Hematopoietic multipotent progenitor cell treated with erythropoietin and hydrocortisone succinate and interleukin-3 and kit ligand, for 15 days (in vitro differentiated cells): ENCODE measurements around the gene TMEM63C.
A peak's percentile ranks its signal among the peaks of the same experiment; 100 is the strongest.

ENCODE experiments used
- DNase-seq: peaks from one replicate; pipeline ENCODE4 v3.0.0-alpha.2; 2015; ENCODE audit warnings: low spot score

The TMEM63C gene

DNA sequence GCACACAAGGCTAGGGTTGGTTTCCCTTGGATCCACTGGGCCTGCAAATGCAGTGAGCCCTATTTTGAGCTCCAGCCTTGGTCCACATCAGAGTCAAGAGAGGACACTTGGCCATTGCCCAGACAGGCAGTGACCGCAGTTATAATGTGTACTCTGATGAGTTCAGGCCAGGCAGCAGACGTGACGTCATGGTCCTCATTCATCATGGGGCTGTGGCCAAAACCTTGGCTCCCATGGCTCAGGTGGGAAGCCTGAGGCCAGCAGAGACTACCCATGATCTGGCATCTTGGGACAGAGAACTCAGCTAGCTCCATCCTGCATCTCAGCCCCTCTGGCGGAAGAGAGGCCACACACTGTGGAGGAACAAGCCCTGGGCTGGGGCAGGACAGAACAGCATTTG lies 16.4 kb downstream of the TMEM63C start:
- DNase-seq, result no peak

DNA sequence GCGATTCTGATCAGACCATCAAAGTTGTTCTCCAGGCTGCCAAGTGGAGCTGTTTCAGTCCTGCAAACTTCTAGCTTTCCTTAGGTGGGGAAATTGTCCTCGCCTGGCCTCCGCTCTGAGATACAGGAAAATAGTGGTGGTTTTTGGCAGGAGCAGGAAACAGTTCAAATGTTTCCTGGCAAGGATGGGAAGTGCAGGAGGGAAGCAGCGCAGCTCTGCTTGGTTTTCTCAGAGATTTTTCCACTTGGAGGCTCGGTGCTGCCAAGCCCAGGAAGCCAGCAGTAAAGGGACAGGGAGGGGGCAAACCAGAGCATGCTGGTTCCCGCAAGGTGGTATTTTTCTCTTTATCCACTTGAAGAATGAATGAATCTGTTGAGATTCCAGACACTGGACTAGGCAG lies 17.0 kb downstream of the TMEM63C start:
- DNase-seq, result no peak

DNA sequence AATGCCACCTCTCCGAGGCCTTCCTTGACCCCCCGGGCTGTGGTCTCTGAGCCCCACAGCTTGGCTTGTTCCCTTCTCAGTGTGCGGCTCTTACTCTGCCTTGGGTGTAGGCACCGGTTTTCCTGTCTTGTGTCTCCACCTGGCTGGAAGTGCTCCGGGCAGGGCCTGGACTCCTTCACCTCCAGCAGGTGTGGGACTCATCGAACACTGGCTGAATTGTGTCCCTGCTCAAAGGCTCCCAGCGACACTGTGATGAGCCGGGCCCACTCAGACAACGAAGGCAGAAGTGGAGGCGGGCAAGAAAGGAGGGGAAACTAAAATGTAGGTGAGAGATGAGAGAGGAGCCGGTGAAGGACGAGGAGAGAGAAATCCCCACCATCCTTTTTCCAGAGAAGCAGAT lies 18.0 kb downstream of the TMEM63C start:
- DNase-seq, result no peak

DNA sequence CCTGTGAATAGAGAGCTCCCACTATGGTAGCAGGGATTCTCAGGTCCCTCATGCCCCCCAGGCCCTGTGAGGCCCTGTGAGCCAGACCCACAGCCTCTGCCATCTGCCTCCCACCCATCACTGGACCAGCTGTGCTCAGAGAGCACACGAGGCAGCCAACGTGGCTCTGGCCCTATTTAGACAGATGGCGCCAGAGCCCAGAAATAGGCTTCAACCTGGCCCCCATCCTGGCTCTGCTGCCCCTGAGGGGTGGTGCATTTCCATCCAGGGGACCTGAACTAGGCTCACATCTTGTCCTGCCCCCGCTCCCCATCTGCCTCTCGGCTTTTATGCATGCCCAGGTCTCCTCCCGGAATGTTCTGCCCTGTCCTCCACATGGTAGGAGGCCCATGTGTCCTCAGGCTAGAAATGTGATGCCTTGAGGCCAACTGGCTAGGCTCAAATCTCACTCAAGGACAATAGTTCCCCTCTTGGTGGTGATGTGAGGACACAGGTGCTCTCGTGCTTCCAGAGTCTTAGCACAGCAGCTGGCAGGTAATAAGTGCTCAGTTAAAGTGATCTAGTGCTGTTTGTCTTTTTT lies 18.9 kb downstream of the TMEM63C start:
- DNase-seq, result no peak

DNA sequence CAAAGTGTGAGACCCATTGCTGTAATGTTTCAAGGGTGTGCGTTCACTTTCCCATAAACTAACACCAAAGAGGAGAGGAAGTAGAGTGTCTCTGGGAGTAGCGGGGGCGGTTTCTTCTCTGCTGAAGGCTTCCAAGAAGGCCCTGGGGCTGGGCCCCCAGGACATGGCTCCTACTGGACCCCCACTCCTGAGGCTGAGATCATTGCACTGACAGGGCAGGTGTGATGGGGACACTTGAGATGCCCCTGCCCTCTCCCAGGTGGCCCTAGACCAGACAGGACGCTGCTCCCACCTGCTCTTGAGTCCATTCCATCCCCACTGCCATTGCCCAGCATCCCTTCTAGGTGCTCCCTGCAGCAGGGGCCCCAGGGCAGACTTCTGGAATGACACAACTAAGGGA lies 20.1 kb downstream of the TMEM63C start:
- no peak for DNase-seq

DNA sequence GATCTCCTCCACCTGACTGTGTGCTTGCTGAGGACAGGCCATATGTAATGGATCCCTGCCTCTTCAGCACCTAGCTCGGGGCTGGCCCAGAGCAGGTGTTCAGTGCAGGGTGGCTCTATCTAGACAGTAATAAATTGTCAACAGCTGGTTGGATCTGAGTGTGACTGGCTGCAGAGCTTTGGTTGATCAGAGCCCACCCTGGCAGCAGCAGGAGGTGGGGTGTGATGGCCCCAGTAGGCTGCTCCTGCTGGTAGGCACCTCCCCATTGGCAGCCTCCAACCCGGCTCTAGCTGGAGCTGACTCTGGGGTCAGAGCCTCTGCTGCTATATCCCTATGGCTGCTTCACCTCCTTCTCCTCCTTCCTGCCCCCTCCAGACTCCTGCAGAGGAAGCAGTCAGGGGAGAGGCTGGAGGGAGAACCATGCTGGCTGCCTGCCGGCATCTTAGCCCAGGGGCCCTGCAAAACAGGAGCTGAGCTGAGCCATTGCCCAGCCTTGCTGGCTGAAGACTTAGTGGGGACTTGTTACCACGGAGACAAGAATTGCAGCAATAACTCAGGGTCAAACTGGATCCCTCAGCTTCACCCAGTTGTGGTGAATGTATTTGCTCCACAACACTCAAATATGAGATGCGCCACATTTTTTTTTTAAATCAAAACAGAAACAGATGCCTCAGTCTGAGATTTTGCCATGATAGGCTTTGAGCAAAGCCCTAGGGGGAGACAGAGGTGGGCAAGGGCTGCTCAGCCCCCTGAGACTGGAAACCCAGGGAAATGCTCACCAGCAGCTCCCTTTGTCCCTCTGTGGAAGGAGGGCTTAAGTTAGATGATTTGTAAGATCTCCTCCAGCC lies 22.2 kb downstream of the TMEM63C start:
- DNase-seq, result no peak

DNA sequence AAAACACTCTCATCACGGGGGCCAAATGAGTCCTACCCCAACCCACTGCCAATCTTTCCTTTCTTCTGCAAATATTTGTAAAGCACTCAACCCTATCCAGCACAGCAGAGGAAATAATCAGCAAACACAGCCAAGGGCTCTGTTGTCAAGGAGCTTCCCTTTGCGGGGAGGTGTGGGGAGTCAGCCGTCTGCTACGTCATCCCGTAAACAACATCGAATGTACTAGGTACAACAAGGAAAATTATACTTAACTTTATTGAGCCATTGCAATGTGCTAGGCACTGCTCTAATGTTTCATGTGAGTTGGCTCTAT lies 22.8 kb downstream of the TMEM63C start:
- no peak for DNase-seq

DNA sequence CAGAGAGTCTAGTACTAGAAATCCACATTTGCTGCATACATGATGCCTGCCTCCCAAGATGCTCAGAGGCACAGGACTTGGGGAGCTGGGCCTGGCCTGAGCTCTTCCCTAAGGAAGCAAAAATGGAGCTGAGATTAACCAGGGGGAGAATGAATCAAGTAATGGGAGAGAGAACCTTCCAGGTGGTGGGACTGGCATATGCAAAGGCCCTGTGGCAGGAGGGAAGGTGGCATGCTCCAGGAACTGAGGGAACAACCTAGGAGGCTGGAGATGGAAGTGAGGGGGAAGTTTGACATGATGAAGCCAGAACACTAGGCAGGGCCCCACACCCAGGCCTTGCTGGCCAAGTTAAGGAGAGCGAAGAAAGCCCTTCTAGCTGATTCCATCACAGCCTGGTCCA lies 23.3 kb downstream of the TMEM63C start:
- no peak for DNase-seq

DNA sequence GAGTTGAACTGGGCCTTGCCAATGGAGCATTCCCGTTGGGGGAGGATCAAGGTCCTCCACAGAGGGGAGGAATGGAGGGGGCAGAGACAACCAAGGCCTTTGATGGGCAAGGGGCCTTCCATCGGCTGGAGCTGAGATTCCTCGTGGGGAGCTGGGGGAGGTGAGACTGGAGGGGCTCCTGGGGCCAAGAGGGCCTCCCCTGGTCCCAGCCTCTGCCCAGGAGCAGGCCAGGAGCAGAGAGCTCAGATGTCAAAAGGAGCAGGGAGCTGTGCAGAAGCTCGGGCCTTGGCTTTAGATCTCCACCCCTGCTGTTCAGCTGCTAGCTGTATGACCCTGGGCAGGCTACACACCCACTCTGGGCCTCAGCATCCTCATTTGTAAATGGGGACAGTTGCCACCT lies 24.0 kb downstream of the TMEM63C start:
- DNase-seq, result no peak

DNA sequence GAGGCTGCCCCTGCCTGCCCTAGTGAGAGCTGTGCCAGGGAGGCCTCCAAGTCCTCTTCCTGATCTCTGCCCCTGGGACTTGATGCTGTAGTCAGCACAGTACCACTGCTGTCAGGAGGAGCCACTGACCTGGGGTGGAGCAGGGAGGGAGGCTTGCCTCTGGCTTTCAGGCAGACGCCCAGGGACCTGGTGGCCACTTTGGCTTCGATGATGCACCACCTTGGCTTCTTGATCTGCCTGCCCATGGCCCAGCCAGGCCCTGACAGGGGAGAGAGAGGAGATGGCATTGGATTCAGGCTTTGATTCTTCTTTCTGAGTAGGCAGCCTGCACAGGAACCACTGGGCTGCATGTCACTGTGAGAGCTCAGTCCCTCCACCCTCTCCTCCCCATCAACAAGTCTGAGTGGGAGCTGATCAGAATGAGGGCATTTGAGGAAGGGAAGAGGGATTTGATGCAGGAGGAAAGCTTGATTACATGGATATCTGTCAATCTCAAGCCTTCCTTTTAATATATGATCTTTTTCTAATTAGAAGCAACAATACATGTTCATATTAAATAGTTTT lies 24.7 kb downstream of the TMEM63C start:
- DNase-seq, result no peak

DNA sequence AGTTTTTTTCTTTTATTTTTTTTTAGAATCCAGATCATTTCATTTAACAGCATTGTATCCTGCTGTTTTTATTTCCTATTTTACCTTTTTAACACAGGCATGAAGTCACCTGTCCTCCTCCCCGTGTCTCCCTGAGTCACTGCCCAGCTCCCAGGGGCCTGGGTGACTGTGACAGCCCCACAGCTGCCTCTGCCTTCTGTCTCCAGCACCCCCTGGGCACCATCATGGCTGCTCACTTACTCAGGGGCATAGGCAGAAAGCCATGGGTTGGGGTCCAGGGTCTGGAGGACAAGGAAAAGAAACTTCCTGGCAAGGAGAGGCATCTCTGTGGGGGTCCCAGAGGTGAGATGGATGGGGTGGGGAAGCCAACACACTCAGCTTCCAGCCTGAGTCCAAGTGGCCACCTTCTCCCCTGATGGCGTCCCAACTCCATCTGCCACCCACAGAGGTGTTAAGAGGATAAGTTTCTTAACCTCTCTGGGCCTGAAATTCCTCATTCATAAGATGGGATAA lies 25.3 kb downstream of the TMEM63C start:
- DNase-seq, result no peak

DNA sequence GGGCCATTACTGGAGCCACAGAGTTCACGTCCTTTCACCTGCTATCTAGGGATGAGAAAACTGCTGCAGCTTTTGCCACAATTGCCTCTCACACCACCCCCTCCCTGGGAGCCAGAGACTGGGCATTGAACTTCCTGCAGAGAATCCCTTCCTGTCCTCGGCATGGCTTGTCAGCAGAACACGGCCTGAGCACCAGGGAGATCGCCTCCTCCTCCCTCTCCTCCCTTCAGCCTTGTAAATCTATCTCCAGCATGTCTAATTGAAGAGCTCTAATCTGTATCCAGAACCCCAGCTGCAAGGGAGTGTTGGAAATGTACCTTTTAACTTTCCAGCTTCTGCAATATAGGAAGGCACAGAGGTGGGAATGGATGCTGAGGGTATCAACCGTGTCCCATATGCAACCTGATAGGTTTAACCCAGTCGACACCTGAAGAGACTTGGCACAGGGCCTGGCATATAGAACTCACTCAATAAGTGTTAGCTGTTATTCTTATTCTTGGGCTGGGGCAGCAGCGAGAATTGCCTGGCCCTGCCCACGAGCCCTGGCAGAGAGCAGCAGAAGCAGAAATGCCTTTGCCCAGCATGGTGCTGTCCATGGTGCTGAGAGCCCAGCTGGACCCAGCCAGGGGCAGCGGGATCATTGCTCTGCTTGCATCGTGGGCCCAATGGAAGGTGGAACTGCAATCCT lies 26.8 kb downstream of the TMEM63C start:
- DNase-seq, result peak; percentile 30

DNA sequence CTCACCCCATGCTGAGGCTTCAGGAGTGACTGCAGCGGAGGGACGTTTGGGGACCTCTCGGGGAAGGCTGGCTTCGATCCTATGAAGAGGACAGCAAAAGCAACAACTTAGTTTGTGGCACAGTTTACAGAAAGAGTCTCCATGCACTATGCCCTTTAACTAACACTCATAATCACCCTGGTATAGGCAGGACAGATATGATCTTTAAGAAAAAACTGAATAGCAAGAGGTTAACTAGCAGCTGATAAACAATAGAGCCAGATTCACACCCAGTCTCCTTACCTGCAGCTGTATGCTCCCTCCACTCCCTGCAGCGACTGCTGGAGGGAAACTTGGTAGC lies 27.4 kb downstream of the TMEM63C start:
- DNase-seq, result no peak

DNA sequence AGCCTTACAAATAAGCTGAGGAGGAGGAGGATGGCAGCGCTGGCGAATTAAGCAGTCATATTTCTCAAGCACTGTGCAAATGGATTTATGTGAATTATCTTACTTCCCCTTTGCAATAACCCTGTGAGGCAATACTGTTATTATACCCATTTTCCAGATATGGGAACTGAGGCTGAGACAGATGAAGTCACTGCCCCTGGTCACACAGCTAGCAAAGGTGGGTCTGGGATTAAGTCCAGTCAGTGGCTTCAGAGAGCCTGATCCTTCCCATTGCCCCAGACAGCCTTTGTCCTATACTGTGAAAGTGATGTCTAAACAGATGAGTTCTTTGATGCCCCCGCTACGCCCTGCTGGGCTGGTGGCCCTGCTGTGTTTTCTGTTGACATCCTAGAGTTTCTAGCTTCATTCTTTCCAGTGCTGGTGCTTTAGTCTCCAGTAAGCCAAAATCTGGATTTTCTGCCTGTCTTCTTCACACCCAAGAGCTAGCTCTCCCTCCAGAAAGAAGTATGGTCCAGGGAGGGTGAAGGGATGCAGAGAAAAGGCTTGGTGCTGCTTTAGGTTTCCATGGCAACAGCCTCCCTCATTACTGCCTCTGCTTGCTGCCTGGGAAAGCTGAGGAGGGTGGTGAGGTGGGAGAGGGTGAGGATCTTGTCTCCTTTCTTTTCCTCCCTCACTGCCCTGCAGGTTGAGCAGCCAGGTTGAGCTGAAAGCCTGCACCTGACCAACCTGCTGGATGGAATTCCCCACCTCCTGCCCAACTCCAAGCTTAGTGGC lies 30.7 kb downstream of the TMEM63C start:
- DNase-seq, result no peak

DNA sequence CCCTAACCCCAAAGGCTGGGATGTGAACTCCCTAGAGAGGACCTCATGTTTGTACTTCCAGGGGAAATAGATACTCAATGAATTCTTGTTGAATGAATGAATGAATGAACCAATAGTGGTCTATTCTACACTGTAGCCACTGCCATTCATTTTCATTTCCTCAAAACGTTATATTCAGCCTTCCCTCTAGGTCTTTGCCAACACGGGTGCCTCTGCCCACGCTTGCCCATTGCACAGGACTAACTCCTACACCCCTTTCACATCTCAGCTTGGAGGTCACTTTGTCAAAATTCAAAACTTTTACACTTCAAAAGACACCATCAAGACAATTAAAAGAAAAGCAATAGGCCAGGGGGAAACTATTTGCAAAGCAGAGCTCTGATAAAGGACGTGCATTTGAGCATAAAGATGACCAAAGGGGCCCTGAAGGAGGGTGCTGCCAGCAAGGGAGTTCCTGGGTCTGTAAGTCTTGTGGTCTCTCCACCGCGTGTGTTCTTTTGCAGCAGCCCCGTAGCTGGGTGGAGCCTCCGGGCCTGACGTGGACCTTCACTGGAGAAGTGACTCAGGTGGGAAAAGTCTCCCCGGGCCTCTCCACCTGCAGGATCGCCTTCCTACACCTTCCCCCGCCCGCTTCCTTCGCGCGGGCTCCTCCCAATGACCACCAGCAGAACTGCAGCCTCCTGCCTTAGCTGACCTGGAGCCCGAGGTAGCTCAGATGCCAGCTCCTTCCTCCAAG lies 31.5 kb downstream of the TMEM63C start:
- DNase-seq, result peak; percentile 5

DNA sequence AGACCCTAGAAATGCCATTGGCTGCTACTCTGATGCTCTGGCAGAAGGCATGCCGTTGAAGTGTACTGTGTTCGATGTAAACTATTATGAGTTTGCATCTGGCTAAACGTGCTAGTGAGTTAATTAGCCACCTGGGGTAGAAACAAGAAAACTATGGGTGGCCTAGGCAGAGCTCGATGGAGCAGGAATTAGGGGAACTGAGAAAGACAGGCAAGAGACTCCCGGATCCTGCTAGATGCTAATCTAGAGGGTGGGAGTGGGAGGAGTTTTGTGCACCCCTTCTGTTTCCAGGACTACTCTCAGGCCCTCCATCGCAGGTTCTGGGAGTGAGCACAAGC lies 32.0 kb downstream of the TMEM63C start:
- no peak for DNase-seq

DNA sequence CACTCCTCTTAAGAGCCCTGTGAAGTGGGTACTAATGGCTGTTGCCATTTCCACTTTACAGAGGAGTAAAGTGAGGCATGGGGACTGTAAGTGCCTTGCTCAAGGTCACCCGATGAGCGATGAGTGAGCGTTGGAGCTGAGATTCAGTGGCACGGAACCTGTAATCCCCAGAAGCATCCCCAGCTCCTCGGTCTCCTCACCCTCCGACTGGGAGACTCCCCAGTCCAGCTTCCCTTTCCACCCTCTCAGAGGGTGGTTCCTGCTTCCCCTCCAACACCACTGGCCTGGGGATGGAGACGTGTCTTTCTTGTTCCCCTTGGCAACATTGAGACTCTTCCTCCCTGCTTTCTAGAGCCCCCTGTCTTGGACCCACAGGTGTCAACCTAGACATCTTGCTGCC lies 32.6 kb downstream of the TMEM63C start:
- DNase-seq, result no peak

DNA sequence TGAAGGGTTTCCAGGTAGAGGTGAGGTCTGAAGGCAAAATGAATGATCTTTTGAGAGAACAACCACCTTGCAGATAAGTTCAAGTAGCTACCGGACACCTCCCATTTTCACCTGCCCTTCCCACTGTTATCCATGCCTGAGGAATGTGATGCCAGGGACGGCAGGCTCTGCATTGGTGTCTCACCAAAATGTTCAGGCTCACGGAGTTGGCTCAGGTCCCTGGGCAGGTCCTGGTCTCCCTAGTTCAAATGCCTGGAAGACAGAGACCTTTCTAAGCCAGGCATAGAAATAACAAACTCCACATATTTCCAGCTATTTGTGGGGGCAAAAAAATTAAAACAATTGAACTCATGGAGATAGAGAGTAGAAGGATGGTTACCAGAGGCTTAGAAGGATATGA lies 36.0 kb downstream of the TMEM63C start:
- no peak for DNase-seq

DNA sequence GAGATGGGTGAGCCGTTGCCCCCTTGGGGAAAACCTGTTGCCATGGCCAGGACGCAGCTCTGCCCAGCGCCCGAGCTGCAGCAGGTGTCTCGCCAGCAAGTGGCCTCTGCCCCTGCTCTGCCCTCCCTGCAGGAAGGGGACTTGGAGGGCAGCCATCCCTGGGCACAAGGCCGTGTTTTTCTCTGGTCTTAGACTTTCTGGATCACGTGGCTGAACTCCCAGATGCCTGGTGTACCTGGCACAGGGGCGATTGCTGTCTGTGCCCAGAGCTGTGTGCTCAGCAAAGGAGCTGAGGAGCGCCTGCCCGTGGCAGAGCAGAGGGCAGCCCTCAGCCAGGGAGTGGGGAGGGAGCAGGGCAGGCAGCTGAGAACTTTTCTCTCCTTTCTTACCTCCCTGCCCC lies 38.0 kb downstream of the TMEM63C start:
- DNase-seq, result no peak

DNA sequence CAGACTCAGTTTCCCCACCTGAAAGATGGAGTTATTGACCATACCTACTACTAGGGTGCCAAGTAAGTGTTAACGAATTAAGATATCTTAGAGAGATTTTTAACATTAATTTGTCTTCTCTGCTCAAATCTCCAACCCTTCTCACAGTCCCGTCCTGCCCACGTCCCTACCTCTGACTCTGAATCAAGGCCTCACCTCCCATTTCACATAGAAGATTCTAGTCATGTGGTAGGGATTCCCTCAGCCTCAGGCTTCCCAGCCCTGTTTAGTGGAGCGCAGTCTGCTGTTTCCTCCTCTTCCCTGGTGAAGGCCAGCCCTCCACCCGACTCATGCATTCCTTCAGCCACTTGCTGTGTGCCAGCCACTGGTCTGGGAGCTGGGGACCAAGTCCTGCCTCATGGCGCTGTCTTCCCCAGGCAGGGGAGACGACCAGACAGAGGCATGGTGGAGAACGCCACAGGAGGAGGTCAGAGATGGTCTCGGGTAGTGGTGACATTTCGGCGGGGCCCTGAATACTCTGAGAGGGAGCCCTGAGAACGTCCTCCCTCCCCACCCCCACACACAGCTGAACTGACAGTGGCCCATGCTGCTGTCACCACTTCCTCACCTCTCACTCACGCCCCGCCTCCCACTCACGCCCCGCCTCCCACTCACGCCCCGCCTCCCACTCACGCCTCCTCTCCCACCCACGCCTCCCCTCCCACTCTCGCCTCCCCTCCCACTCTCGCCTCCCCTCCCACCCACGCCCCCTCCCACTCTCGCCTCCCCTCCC lies 38.8 kb downstream of the TMEM63C start:
- DNase-seq, result no peak
